ENCODE data around the gene CCDC137. TPM values are rescaled to one million over a fixed set of nuclear protein-coding genes. Genes with fewer than 3 reads are reported as not detected.

The CCDC137 gene
- total RNA-seq, 1 donor from 2014 or later: 14.9 TPM

DNA sequence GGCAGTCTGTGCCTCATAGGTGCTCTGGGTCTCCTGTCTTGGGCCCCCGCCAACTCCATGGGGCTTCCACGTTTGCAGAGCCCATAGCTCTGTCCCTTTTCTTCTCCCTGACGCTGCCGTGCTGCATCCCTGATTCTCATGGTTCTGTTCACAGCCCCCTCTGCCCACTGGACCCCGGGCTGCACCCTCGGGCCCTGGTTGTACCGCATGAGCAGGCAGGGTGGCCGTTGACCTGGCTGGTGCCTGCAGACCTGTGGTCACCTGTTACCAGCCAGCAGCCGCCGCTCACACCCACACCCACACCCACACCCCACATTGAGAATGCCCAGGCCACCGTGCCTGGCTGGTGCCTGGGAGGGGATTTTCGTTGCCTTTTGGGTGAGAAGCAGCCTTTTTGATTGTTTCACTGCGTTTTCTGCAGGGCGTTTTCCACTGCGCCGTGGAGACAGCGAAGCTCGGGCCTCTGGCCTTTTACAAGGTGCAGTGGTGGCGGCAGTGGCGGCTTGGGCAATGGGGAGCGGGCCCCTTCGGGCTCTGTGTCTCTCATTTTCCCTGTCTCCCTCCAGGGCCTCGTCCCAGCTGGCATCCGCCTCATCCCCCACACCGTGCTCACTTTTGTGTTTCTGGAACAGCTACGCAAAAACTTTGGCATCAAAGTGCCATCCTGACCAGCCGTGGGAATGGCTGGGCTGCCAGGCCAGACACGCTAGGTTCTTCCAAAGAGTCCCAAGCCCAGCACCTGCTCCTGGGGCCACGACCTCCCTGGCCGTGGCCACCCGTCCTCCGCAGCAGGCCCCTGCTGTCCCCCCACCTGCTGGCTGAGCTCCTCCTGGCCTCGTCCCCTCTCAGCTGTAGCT, 53.1 kb downstream of the CCDC137 start:
- TF ChIP-seq, protein P1, sequence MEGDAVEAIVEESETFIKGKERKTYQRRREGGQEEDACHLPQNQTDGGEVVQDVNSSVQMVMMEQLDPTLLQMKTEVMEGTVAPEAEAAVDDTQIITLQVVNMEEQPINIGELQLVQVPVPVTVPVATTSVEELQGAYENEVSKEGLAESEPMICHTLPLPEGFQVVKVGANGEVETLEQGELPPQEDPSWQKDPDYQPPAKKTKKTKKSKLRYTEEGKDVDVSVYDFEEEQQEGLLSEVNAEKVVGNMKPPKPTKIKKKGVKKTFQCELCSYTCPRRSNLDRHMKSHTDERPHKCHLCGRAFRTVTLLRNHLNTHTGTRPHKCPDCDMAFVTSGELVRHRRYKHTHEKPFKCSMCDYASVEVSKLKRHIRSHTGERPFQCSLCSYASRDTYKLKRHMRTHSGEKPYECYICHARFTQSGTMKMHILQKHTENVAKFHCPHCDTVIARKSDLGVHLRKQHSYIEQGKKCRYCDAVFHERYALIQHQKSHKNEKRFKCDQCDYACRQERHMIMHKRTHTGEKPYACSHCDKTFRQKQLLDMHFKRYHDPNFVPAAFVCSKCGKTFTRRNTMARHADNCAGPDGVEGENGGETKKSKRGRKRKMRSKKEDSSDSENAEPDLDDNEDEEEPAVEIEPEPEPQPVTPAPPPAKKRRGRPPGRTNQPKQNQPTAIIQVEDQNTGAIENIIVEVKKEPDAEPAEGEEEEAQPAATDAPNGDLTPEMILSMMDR (IDR thresholded peaks at IDR 0.05): no peak
- peak; percentile 82 for DNase-seq (ENCODE audit: extremely low spot score, unreplicated experiment)
- H3K9me3 Mint-ChIP-seq (ENCODE audit: unreplicated experiment): no peaks in the 10 kb centered on the region
- peaks cover 5% of the 10 kb centered on the region for H3K27me3 Mint-ChIP-seq (ENCODE audit: unreplicated experiment)
- H3K4me3 Mint-ChIP-seq (ENCODE audit: unreplicated experiment): no peak overlapping the region
- no peak overlapping the region for H3K27ac Mint-ChIP-seq (ENCODE audit: unreplicated experiment)
- no peaks in the 10 kb centered on the region for H3K36me3 Mint-ChIP-seq (ENCODE audit: unreplicated experiment)
- peaks cover 6% of the 10 kb centered on the region for H3K4me1 Mint-ChIP-seq (ENCODE audit: unreplicated experiment)

GRCh38 chr17:81720267-81721071, 53.9 kb downstream of the CCDC137 start:
- Mint-ChIP-seq H3K4me3 (ENCODE audit: unreplicated experiment) (no peak overlapping the region), H3K27me3 (ENCODE audit: unreplicated experiment) (peaks cover 5% of the 10 kb centered on the region), H3K4me1 (ENCODE audit: unreplicated experiment) (peaks cover 6% of the 10 kb centered on the region), H3K9me3 (ENCODE audit: unreplicated experiment) (no peaks in the 10 kb centered on the region), H3K27ac (ENCODE audit: unreplicated experiment) (no peak overlapping the region), H3K36me3 (ENCODE audit: unreplicated experiment) (no peaks in the 10 kb centered on the region)
- TF ChIP-seq, protein P1 (IDR thresholded peaks at IDR 0.05): no peak
- DNase-seq (ENCODE audit: extremely low spot score, unreplicated experiment): peak; percentile 84

- H3K4me1 Mint-ChIP-seq (ENCODE audit: unreplicated experiment): peaks cover 6% of the 10 kb centered on the region
- no peak overlapping the region for H3K27ac Mint-ChIP-seq (ENCODE audit: unreplicated experiment)
- TF ChIP-seq, protein P1 (IDR thresholded peaks at IDR 0.05): no peak
- peak; percentile 82 for DNase-seq (ENCODE audit: extremely low spot score, unreplicated experiment)
- H3K4me3 Mint-ChIP-seq (ENCODE audit: unreplicated experiment): no peak overlapping the region
- peaks cover 5% of the 10 kb centered on the region for H3K27me3 Mint-ChIP-seq (ENCODE audit: unreplicated experiment)
- H3K36me3 Mint-ChIP-seq (ENCODE audit: unreplicated experiment): no peaks in the 10 kb centered on the region
- H3K9me3 Mint-ChIP-seq (ENCODE audit: unreplicated experiment): no peaks in the 10 kb centered on the region
These were observed 55.9 kb downstream of the CCDC137 start for GRCh38 chr17:81722184-81723120.

Small RNA genes within 50 kb of the gene (microRNA-seq; reads per million reads assigned to microRNA genes)
- not detected for gene MIR6786 (ENCODE audit: unreplicated experiment)

Other genes starting within 250 kb of the CCDC137 start
- gene ACTG1, start 153.9 kb upstream of the CCDC137 start, total RNA-seq: 4,236 and 4,267 TPM in 2 replicates
- gene FSCN2, start 138.4 kb upstream of the CCDC137 start, total RNA-seq: 3.0 and 3.7 TPM in 2 replicates
- gene FAAP100, start 114.4 kb upstream of the CCDC137 start, total RNA-seq: 63.0 and 64.6 TPM in 2 replicates
- gene NPLOC4, start 29.6 kb upstream of the CCDC137 start, total RNA-seq: 99.7 and 112 TPM in 2 replicates
- 1.1 and 1.6 TPM in 2 replicates for gene TSPAN10, start 29.5 kb upstream of the CCDC137 start, total RNA-seq
- 0.83 and 0.84 TPM in 2 replicates for gene PDE6G, start 10.2 kb upstream of the CCDC137 start, total RNA-seq
- gene OXLD1, start 132 bp upstream of the CCDC137 start, total RNA-seq: 31.2 and 32.1 TPM in 2 replicates
- gene ARL16, start 17.1 kb downstream of the CCDC137 start, total RNA-seq: 41.7 and 46.3 TPM in 2 replicates
- 111 and 117 TPM in 2 replicates for gene HGS, start 17.3 kb downstream of the CCDC137 start, total RNA-seq
- gene MRPL12, start 36.6 kb downstream of the CCDC137 start, total RNA-seq: 47.9 and 51.1 TPM in 2 replicates
- 8.0 and 9.5 TPM in 2 replicates for gene SLC25A10, start 45.5 kb downstream of the CCDC137 start, total RNA-seq
- gene GCGR, start 137.4 kb downstream of the CCDC137 start, total RNA-seq: not detected in 2 replicates
- 169 and 176 TPM in 2 replicates for gene MCRIP1, start 166.6 kb downstream of the CCDC137 start, total RNA-seq
- gene PPP1R27, start 168.3 kb downstream of the CCDC137 start, total RNA-seq: 0.62 TPM in 1 of 2 replicates, not detected in the other
- gene P4HB, start 193.8 kb downstream of the CCDC137 start, total RNA-seq: 792 and 837 TPM in 2 replicates
- gene ARHGDIA, start 204.6 kb downstream of the CCDC137 start, total RNA-seq: 430 and 433 TPM in 2 replicates
- gene ALYREF, start 224.8 kb downstream of the CCDC137 start, total RNA-seq: 72.6 and 78.5 TPM in 2 replicates
- gene ANAPC11, start 225.0 kb downstream of the CCDC137 start, total RNA-seq: 119 and 138 TPM in 2 replicates
- 0.56 and 0.68 TPM in 2 replicates for gene NPB, start 235.5 kb downstream of the CCDC137 start, total RNA-seq
- 33.2 and 38.0 TPM in 2 replicates for gene PCYT2, start 244.7 kb downstream of the CCDC137 start, total RNA-seq